ENCODE results near the gene VSIG10.

DNA sequence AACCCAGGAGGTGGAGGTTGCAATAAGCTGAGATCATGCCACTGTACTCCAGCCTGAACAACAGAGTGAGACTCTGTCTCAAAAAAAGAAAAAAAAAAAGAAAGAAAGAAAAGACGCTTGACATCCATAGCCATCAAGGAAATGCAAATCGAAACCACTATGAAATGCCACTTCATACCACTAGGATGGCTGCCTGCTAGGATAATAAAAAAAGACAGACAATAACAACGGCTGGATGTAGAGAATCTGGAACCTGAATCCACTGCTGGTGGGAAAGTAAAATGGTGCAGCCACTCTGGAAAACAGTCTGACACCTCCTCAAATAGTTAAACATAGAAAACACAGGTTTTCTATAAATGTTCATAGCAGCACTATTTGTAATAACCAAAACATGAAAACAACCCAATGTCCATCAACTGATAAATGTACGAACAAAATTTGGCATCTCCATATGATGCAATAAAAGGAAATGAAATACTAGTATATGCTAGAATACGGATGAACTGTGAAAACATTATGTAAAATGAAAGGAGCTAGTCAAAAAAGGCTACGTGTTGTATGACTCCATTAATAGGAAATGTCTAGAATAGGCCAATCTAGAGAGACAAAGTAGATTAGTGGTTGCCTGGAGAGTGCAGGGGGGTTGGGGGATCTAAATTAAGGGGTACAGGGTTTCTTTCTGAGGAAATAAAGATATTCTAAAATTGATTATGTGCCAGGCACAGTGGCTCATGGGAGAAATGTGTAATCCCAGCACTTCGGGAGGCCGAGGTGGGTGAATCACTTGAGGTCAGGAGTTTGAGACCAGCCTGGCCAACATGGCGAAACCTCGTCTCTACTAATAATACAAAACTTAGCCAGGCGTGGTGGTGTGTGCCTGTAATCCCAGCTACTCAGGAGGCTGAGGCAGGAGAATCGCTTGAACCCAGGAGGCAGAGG lies 52.6 kb downstream of the VSIG10 start:
- no peak for TF ChIP-seq POLR2A (IDR thresholded peaks at IDR 0.05)
- TF ChIP-seq, protein P1, sequence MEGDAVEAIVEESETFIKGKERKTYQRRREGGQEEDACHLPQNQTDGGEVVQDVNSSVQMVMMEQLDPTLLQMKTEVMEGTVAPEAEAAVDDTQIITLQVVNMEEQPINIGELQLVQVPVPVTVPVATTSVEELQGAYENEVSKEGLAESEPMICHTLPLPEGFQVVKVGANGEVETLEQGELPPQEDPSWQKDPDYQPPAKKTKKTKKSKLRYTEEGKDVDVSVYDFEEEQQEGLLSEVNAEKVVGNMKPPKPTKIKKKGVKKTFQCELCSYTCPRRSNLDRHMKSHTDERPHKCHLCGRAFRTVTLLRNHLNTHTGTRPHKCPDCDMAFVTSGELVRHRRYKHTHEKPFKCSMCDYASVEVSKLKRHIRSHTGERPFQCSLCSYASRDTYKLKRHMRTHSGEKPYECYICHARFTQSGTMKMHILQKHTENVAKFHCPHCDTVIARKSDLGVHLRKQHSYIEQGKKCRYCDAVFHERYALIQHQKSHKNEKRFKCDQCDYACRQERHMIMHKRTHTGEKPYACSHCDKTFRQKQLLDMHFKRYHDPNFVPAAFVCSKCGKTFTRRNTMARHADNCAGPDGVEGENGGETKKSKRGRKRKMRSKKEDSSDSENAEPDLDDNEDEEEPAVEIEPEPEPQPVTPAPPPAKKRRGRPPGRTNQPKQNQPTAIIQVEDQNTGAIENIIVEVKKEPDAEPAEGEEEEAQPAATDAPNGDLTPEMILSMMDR (IDR thresholded peaks at IDR 0.05) = no peak
- no peak for TF ChIP-seq POLR2AphosphoS5 (IDR thresholded peaks at IDR 0.05)
